Testis (tissue), 2 donors: ENCODE measurements around the gene MAMDC2.

Experiments used
- POLR2A ChIP-seq: fragments of 450-650 bp; IDR thresholded peaks from one replicate; pipeline ENCODE4 v1.6.1; 2017; ENCODE audit warnings: antibody characterized with exemption, mild to moderate bottlenecking, moderate library complexity
- TF ChIP-seq, protein P1 (sequence below), 3 experiments: fragments of 450-650 bp in 2 of 3; fragments of 200-600 bp in 1 of 3; sonication (generic) in 1 of 3; IDR thresholded peaks; one replicate each; pipeline ENCODE4 v1.5.1; 2016 to 2019; ENCODE audit warnings: antibody characterized with exemption in 3 of 3, mild to moderate bottlenecking in 2 of 3, moderate library complexity in 1 of 3

DNA sequence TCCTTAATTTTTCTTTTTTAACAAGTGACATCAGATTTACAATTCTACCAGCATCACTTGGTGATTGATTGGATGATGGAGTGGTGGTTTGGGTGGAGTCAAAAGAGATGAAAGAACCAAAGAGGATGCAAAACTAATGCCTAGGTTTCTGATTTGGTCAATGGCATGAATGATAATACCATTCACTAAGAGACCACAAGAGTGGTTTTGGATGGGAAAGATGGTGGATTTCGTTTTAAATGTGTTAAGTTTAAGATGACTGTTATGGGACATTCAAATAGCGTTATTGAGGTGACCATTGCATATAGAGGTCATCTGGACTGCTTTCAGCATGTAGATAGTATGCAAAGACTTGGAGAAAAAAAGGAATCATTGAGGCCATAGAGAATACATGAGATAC lies 218.7 kb downstream of the MAMDC2 start:
- TF ChIP-seq, protein P1, sequence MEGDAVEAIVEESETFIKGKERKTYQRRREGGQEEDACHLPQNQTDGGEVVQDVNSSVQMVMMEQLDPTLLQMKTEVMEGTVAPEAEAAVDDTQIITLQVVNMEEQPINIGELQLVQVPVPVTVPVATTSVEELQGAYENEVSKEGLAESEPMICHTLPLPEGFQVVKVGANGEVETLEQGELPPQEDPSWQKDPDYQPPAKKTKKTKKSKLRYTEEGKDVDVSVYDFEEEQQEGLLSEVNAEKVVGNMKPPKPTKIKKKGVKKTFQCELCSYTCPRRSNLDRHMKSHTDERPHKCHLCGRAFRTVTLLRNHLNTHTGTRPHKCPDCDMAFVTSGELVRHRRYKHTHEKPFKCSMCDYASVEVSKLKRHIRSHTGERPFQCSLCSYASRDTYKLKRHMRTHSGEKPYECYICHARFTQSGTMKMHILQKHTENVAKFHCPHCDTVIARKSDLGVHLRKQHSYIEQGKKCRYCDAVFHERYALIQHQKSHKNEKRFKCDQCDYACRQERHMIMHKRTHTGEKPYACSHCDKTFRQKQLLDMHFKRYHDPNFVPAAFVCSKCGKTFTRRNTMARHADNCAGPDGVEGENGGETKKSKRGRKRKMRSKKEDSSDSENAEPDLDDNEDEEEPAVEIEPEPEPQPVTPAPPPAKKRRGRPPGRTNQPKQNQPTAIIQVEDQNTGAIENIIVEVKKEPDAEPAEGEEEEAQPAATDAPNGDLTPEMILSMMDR (IDR thresholded peaks at IDR 0.05), result no peak
- TF ChIP-seq POLR2A, result no peak
